GM21786 (cell line): ENCODE results near the gene CDH15.
"Not testable (repeated sequence)": the region's sequence is repeated elsewhere in the genome, so short reads cannot be mapped to it uniquely, and the experiment has no call there.

Source experiments
- ATAC-seq: cut with Tn5 transposase; IDR thresholded peaks from one replicate; pipeline ENCODE4 v1.9.1; 2021; ENCODE audit not compliant: unreplicated experiment

CDH15 gene

GRCh38 chr16:89155184-89155679 lies 16.3 kb upstream of the CDH15 start:
- ATAC-seq, result no peak

GRCh38 chr16:89155851-89156739 lies 15.5 kb upstream of the CDH15 start:
- no peak for ATAC-seq

DNA sequence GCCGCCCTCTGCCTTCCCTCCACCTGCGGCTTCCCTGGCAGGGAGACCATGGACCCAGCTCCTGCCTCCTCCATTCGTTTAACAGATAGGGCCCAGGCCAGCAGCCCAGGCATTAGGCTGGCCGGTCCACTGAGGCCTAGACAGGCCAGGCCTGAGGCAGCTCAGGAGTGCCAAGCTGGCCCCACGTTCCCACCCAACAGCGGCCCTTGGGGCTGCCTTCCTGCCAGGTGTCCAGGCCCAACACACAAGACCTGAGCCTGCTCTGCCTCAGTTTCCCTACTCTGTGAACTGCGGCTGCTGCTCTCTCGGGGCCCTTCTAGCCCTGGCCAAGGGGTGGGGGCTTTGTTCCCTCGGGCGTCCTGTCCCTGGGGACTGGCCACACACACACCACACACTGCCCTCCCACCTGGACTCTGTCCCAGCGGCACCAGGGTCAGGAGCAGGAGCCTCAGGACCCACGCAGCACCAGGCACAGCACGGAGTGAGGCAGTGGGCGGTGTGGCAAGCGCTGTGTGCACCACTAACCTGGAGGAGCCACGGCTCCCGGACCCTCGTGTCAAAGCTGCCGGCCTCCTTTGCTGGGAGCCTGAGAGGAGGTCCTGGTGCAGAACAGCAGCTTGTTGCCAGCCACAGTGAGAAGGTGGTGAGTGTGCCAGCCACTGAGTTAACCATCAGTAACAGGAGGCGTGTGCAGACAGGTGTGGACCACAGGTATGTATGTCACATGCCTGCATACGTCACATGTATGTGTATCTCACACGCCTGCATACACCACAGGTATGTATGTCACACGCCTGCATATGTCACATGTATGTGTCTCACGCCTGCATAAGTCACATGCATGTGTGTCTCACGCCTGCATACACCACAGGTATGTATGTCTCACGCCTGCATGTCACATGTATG lies 14.6 kb upstream of the CDH15 start:
- no peak for ATAC-seq

- ATAC-seq, result no peak
Measured at GRCh38 chr16:89157778-89158177, 13.8 kb upstream of the CDH15 start.

GRCh38 chr16:89159066-89159849 lies 12.3 kb upstream of the CDH15 start:
- ATAC-seq, result no peak

- ATAC-seq, result no peak
Measured at GRCh38 chr16:89159850-89160354, 11.6 kb upstream of the CDH15 start.

GRCh38 chr16:89160977-89161701 lies 10.4 kb upstream of the CDH15 start:
- no peak for ATAC-seq

DNA sequence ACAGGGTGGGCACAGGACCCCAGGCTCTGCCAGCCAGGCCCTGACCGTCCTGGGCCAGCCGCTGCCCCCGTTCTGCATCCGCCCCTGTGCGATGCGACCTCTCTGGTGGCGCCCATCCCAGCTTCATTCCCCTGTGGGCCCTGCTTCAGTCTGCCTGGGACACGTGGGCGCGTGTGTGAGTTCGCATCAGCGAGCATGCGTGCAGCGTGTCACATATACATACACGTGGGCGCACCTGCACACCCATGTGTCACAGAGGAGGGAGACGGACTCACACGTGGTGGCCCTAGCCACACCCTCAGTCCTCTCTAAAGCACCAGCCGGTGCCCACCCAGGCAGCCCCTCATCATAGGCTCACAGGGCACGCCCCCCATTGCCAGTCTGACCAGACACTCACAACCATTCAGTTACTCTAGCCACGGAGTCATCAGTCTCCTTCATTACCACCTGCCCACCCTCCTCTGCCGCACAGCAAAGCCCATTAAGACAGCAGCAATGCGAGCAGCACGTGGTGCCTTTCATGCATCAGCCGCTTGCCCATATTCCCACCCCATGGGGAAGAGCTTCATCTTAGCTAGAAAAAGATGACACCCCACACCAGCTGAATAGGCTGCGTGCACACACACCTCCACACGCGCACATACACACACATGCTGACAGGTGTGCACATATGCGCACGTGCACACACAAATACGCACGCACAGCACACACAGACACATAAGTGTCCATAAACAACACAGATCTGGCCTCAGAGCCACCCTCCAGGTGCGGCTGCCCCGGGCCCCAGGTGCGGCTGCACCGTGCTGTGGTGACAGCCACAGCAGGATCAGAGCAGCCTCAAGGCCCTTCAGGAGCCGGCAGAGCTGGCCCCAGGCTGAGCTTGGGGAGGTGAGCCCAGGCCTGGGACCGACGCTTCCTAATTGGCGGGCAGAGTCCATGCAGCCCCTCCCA lies 9.5 kb upstream of the CDH15 start:
- no peak for ATAC-seq

- ATAC-seq, result no peak
Measured at GRCh38 chr16:89163297-89163696, 8.3 kb upstream of the CDH15 start.

DNA sequence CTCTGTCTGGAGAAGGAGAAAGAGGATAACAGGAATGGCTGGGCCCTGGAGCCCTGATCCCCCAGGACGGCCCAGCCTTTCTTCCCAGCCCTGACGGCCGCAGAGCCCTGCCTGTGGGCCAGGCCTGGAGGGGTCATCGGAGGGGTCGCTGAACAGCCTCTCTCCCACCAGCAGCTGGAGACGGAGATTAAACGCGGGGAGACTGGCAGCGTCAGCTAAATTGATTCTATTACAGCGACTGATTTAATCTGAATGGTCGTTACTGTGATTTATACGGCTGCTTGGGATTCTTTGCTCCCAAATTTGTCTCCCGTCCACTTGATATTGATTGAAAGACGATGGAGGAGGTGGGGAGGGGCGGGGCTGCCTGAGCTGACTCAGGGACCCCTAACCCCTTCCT lies 7.1 kb upstream of the CDH15 start:
- no peak for ATAC-seq

- ATAC-seq, result no peak
Measured at GRCh38 chr16:89164847-89165680, 6.5 kb upstream of the CDH15 start.

DNA sequence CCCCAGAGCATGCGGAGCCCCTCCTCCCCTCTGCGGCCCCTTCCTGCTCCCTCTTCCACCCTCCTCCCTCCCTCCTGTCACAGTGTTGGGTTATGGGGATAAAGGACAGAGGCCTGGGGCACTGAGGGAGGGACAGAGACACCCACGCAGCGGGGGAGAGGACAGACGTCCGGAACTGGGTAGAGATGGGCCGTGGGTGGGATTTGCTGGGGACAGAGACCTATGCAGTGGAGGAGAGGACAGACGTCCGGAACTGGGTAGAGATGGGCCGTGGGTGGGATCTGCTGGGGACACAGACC lies 5.9 kb upstream of the CDH15 start:
- not testable (repeated sequence) for ATAC-seq

DNA sequence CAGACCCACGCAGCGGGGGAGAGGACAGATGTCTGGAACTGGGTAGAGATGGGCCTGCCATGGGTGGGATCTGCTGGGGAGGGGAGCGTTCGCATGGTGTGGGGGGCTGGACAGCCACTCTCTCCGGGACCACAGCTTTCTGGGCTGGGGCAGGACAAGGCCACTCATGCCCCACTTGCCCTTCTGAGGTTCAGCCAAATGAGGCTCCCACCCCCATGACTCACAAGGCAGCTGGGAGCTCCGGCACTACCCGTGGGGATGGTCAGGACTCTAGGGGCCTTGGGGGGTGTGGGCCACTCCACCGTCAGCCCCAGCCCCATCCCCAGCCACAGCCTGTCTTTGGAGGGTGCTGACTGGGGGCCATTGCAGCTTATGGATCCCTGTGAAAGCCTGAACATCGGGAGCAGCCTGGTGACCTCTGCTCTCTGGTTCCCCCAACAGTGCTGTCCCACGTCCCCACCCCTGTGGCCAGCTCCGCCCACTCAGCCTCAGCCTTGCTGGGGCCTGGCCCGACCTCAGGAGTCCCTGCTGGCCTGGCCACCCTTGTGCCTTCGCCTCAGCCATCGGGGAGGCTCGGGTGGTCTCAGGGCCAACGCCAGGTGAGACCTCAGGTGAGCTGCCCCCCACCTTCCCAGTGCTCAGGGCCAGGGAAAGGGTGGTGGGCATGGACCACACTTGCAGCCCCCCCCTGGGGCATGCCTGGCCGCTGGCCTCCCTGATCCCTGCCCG lies 4.7 kb upstream of the CDH15 start:
- no peak for ATAC-seq

DNA sequence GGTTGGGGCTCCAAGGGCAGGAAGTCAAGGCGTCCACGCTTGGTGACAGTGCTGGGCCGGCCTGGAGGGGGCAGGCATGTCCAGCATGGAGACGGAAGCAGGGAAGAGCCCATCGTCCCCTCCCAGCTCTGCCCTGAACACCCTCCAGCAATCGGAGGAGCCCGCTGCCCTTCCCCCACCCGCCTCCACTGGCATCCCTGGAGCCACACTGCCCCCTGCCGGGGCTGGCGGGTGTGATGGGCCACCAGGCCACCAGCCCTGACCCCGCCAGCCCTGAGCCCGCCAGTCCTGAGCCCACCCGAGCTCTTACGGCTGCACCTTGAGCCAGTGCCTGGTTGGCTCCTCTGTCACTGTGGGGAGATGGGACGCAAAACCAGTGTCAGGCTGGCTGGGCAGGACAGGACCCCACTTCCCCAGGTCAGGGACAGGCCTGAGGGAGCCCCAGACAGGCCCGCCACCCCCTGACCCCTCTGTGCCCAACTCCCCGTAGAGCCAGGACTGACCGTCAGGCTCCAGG lies 4.1 kb upstream of the CDH15 start:
- no peak for ATAC-seq

DNA sequence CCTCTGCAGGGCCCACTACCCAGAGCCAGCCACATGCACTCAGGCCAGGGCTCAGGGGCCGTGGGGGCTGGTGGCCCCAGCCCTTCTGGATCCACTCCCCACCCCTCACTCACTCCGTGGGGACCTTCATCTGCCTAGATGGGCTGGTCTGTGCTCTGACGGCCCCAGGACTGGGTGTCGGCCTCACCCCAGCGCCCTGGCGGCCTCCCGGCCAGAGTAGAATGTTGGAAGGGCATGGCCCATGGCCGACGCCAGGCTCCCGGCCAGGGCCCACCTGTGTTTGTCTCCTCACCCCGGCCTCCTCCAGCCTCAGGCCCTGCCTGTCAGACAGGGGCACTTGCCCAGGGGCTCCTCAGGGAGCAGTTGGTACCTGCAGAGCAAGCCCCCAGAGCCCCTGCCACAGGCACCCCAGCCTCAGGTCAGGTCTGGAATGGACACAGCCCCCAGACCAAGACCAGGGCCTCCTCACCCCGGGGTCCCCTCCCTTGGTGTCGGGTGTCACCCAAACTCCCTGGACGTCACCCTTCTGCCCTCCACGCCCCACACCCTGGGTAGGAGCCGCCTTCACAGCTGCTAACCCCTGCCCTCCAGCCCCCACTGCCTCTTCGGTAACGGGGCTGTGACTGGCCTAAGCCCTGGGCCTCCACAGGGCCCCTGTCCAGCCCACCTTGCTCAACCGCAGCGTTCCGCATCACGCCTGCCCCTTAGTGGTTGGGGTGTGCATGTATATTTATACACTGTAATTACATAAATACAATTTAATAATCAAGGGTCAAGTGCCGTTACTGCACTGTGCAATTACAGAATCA lies 3.0 kb upstream of the CDH15 start:
- no peak for ATAC-seq

GRCh38 chr16:89169778-89170177 lies 1.8 kb upstream of the CDH15 start:
- no peak for ATAC-seq
